ENCODE data around the gene LRRN4. TPM values are rescaled to one million over a fixed set of nuclear protein-coding genes. Genes with fewer than 3 reads are reported as not detected.

Gene LRRN4
- total and polyA plus RNA-seq, 2 of the 8 experiments (the other 6 are each of a cell fraction or from before 2014, with no cell fraction given), result 0.21 to 0.89 TPM

DNA sequence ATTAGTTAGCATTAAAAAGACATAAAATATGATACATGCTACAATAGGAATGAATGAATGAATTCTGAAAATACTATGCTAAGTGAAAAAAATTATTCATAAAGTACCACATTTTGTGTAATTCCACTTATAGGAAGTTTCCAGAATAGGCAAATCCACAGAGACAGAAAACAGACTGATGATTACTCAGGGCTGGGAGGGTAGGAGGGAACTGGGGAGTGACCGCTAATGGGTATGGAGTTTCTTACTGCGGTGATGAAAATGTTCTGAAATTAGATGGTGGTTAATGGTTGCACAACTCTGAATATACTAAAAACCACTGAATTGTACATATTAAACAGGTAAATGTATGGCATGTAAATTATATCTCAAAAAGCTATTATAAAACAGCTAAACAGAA lies 46.4 kb upstream of the LRRN4 start:
- no peaks in the 10 kb centered on the region for H3K9me3 ChIP-seq (ENCODE audit: insufficient read depth in 2 of 2, low read depth in 1 of 2, low read length in 1 of 2)
- no peaks in the 10 kb centered on the region for H3K23me2 ChIP-seq (ENCODE audit: low read depth, low read length)
- no peak overlapping the region for H3K9ac ChIP-seq (replicated peaks in 1 of 4; ENCODE audit: extremely low read depth in 1 of 4, low read depth in 3 of 4, low read length in 3 of 4)
- H2BK20ac ChIP-seq (ENCODE audit: low read length), result no peak overlapping the region
- H4K91ac ChIP-seq (replicated peaks; ENCODE audit: insufficient read length, low read length), result no peak overlapping the region
- H2AK5ac ChIP-seq (ENCODE audit: low read depth, low read length), result no peak overlapping the region
- H3K36me3 ChIP-seq (ENCODE audit: control insufficient read depth in 2 of 4, insufficient read depth in 4 of 4, low read length in 3 of 4), result peaks cover 2 to 16% (median 3%) of the 10 kb centered on the region in 4 experiments; a peak in 5 of 8 replicates
- H4K8ac ChIP-seq (ENCODE audit: extremely low read depth, insufficient read depth, low read length), result no peak overlapping the region
- FAIRE-seq, result no peak
- no peaks in the 10 kb centered on the region for H4K20me1 ChIP-seq (replicated peaks in 1 of 2; ENCODE audit: control insufficient read depth in 1 of 2, insufficient read depth in 2 of 2, low read length in 2 of 2)
- H3K4me2 ChIP-seq (ENCODE audit: insufficient read depth in 1 of 2, low read depth in 2 of 2, low read length in 2 of 2), result no peak overlapping the region
- no peak overlapping the region for H3K23ac ChIP-seq (ENCODE audit: insufficient read length)
- no peaks in the 10 kb centered on the region for H3K4me1 ChIP-seq (replicated peaks in 1 of 4; ENCODE audit: control insufficient read depth in 3 of 4, insufficient read depth in 4 of 4, low read length in 3 of 4)
- H3K27me3 ChIP-seq (replicated peaks in 1 of 4; ENCODE audit: control insufficient read depth in 3 of 4, extremely low read depth in 1 of 4, insufficient read depth in 3 of 4, low read length in 3 of 4), result no peaks in the 10 kb centered on the region
- no peak overlapping the region for H2BK120ac ChIP-seq (replicated peaks; ENCODE audit: low read depth, low read length)
- no peak overlapping the region for H3K14ac ChIP-seq (ENCODE audit: insufficient read length)
- no peak overlapping the region for H3K4ac ChIP-seq (replicated peaks; ENCODE audit: insufficient read length, low read depth, low read length)
- H3K4me3 ChIP-seq (ENCODE audit: extremely low read depth in 1 of 4, insufficient read depth in 2 of 4, low read depth in 3 of 4, low read length in 4 of 4), result no peak overlapping the region
- no peak for DNase-seq (ENCODE audit: low read depth in 1 of 2, low spot score in 2 of 2)
- no peaks in the 10 kb centered on the region for H3K79me1 ChIP-seq (ENCODE audit: low read depth, low read length)
- 90% methylated on average over 2 of the region's 2 CpGs; no CpG with 5 or more reads in 1 of the 2 experiments for WGBS, 2 experiments (ENCODE audit: extremely low coverage in 1 of 2, insufficient coverage in 1 of 2, insufficient read length in 1 of 2, insufficient replicate concordance in 2 of 2, low coverage in 1 of 2, low lambda C conversion rate in 2 of 2, missing lambda C conversion rate in 1 of 2)
- CTCF ChIA-PET (ENCODE audit: partially characterized antibody), result no interaction called here
- H2BK12ac ChIP-seq (ENCODE audit: low read depth, low read length), result no peak overlapping the region
- no peaks in the 10 kb centered on the region for H3K79me2 ChIP-seq (ENCODE audit: control insufficient read depth in 1 of 2, insufficient read depth in 2 of 2, low read length in 2 of 2)
- H2BK15ac ChIP-seq (ENCODE audit: low read length), result no peak overlapping the region
- POLR2A ChIA-PET (ENCODE audit: partially characterized antibody), result no interaction called here
- no peak overlapping the region for H3K27ac ChIP-seq (ENCODE audit: low read depth, low read length)
- H2AFZ ChIP-seq (ENCODE audit: low read length), result no peak overlapping the region
- no peak overlapping the region for H3K18ac ChIP-seq (ENCODE audit: extremely low read depth, low read length)
- no peak overlapping the region for H3K56ac ChIP-seq (replicated peaks; ENCODE audit: insufficient read length, low read depth, low read length)
- no peak overlapping the region for H2BK5ac ChIP-seq (ENCODE audit: low read depth, low read length)
- H4K5ac ChIP-seq (ENCODE audit: insufficient read length, low read depth, low read length), result no peak overlapping the region
- TF ChIP-seq, protein P1, sequence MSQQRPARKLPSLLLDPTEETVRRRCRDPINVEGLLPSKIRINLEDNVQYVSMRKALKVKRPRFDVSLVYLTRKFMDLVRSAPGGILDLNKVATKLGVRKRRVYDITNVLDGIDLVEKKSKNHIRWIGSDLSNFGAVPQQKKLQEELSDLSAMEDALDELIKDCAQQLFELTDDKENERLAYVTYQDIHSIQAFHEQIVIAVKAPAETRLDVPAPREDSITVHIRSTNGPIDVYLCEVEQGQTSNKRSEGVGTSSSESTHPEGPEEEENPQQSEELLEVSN (IDR thresholded peaks at IDR 0.05), result no peak

Data from H1 (cell line).